Measurements from ENCODE around the gene TMEM131. TPM values are rescaled to one million over a fixed set of nuclear protein-coding genes. Genes with fewer than 3 reads are reported as not detected.

TMEM131 gene
- total RNA-seq, 1 donor from 2014 or later = 36.6 TPM

DNA sequence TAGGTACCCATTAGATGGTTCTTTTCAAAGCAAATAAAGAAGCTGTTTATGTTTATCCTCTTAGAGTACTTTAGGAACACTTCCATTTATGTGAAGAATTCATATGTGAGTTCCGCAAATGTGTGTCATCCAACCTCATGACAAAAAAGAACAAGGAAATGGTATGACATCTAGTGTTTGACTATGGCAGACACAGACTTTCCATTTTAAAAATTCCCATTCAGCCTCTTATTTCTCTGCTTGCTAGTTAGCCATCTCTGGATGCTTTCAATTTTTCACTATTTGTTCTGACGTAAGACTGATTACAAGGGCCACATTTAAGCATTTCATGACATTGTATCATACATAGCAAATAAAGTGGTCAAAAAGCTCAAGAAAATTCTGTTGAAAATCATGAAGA lies 179.3 kb downstream of the TMEM131 start:
- H3K9me3 Mint-ChIP-seq (ENCODE audit: unreplicated experiment) = no peaks in the 10 kb centered on the region
- H3K27me3 Mint-ChIP-seq (ENCODE audit: unreplicated experiment) = peaks cover 1% of the 10 kb centered on the region
- TF ChIP-seq, protein P1, sequence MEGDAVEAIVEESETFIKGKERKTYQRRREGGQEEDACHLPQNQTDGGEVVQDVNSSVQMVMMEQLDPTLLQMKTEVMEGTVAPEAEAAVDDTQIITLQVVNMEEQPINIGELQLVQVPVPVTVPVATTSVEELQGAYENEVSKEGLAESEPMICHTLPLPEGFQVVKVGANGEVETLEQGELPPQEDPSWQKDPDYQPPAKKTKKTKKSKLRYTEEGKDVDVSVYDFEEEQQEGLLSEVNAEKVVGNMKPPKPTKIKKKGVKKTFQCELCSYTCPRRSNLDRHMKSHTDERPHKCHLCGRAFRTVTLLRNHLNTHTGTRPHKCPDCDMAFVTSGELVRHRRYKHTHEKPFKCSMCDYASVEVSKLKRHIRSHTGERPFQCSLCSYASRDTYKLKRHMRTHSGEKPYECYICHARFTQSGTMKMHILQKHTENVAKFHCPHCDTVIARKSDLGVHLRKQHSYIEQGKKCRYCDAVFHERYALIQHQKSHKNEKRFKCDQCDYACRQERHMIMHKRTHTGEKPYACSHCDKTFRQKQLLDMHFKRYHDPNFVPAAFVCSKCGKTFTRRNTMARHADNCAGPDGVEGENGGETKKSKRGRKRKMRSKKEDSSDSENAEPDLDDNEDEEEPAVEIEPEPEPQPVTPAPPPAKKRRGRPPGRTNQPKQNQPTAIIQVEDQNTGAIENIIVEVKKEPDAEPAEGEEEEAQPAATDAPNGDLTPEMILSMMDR (IDR thresholded peaks at IDR 0.05; ENCODE audit: partially characterized antibody, unreplicated experiment) = no peak
- no peak overlapping the region for H3K4me3 Mint-ChIP-seq (ENCODE audit: unreplicated experiment)
- no peaks in the 10 kb centered on the region for H3K4me1 Mint-ChIP-seq (ENCODE audit: low read depth, unreplicated experiment)
- no peak for DNase-seq
- H3K36me3 Mint-ChIP-seq (ENCODE audit: unreplicated experiment) = no peaks in the 10 kb centered on the region
- no peak overlapping the region for H3K27ac Mint-ChIP-seq (ENCODE audit: unreplicated experiment)

DNA sequence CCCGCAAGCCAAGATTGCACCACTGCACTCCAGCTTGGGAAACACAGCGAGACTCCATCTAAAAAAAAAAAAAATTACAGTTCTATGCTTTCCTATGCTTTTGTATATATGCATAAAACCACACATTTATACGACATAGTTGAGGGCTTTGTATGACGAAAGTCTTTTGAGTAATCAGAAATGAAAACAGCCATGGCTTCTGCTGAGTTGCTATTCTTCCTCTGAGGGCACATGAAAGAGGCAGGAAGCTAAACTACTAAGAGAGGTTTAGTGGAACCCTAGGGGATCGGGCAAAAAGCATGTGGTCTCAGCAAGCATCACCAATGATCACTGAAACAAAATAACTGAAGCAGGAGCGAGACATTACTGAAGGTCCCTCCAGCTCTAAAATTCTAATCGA lies 182.8 kb downstream of the TMEM131 start:
- TF ChIP-seq, protein P1 (IDR thresholded peaks at IDR 0.05; ENCODE audit: partially characterized antibody, unreplicated experiment) = no peak
- no peak for DNase-seq
- no peaks in the 10 kb centered on the region for H3K9me3 Mint-ChIP-seq (ENCODE audit: unreplicated experiment)
- H3K27me3 Mint-ChIP-seq (ENCODE audit: unreplicated experiment) = peaks cover 1% of the 10 kb centered on the region
- H3K4me1 Mint-ChIP-seq (ENCODE audit: low read depth, unreplicated experiment) = no peaks in the 10 kb centered on the region
- H3K36me3 Mint-ChIP-seq (ENCODE audit: unreplicated experiment) = no peaks in the 10 kb centered on the region
- H3K27ac Mint-ChIP-seq (ENCODE audit: unreplicated experiment) = no peak overlapping the region
- H3K4me3 Mint-ChIP-seq (ENCODE audit: unreplicated experiment) = no peak overlapping the region

- Mint-ChIP-seq H3K36me3 (ENCODE audit: unreplicated experiment) (no peaks in the 10 kb centered on the region), H3K27ac (ENCODE audit: unreplicated experiment) (no peak overlapping the region), H3K4me3 (ENCODE audit: unreplicated experiment) (no peak overlapping the region), H3K9me3 (ENCODE audit: unreplicated experiment) (peaks cover 2% of the 10 kb centered on the region), H3K4me1 (ENCODE audit: low read depth, unreplicated experiment) (no peaks in the 10 kb centered on the region), H3K27me3 (ENCODE audit: unreplicated experiment) (peaks cover 1% of the 10 kb centered on the region)
- no peak for DNase-seq
- TF ChIP-seq, protein P1 (IDR thresholded peaks at IDR 0.05; ENCODE audit: partially characterized antibody, unreplicated experiment) = no peak
These were observed 186.9 kb downstream of the TMEM131 start for GRCh38 chr2:97808816-97809215.

- Mint-ChIP-seq H3K4me3 (ENCODE audit: unreplicated experiment) (no peak overlapping the region), H3K36me3 (ENCODE audit: unreplicated experiment) (no peaks in the 10 kb centered on the region), H3K9me3 (ENCODE audit: unreplicated experiment) (peaks cover 2% of the 10 kb centered on the region), H3K4me1 (ENCODE audit: low read depth, unreplicated experiment) (no peaks in the 10 kb centered on the region), H3K27me3 (ENCODE audit: unreplicated experiment) (no peaks in the 10 kb centered on the region), H3K27ac (ENCODE audit: unreplicated experiment) (no peak overlapping the region)
- peak; percentile 89 for DNase-seq
- TF ChIP-seq, protein P1 (IDR thresholded peaks at IDR 0.05; ENCODE audit: partially characterized antibody, unreplicated experiment) = peak; percentile 81
These were observed 188.8 kb downstream of the TMEM131 start for GRCh38 chr2:97806738-97807618.

DNA sequence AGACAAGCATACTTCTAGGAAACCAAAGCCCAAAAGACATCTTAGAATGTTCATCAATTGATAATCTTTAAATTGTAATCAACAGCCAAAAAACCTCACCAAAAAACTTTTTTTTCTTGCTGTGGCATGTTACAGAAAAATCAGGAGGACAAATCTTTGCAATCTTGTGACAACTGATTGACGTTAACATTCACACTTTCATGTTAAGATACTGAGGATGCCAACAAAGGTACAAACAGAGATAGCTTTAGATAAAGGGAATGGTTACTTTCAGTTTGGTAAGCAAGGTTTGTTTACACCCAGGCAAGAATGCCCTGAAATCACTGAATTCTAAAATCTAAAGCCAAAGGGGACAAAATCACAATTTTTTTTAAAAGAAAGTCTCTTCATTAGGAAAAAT lies 190.0 kb downstream of the TMEM131 start:
- H3K4me3 Mint-ChIP-seq (ENCODE audit: unreplicated experiment) = no peak overlapping the region
- TF ChIP-seq, protein P1 (IDR thresholded peaks at IDR 0.05; ENCODE audit: partially characterized antibody, unreplicated experiment) = no peak
- no peaks in the 10 kb centered on the region for H3K36me3 Mint-ChIP-seq (ENCODE audit: unreplicated experiment)
- H3K9me3 Mint-ChIP-seq (ENCODE audit: unreplicated experiment) = peaks cover 2% of the 10 kb centered on the region
- no peak for DNase-seq
- no peaks in the 10 kb centered on the region for H3K4me1 Mint-ChIP-seq (ENCODE audit: low read depth, unreplicated experiment)
- H3K27me3 Mint-ChIP-seq (ENCODE audit: unreplicated experiment) = no peaks in the 10 kb centered on the region
- no peak overlapping the region for H3K27ac Mint-ChIP-seq (ENCODE audit: unreplicated experiment)
